A204.1 (cell line): ENCODE measurements around the gene DHX36.

Experiments used
- FAIRE-seq: peaks from 2 replicates; lab custom pipeline; 2012; peaks lifted over from hg19 to GRCh38; lab: Jason Lieb, UNC

DHX36 gene

GRCh38 chr3:154224366-154224765 lies 99.9 kb downstream of the DHX36 start:
- FAIRE-seq: no peak

GRCh38 chr3:154223519-154223918 lies 100.8 kb downstream of the DHX36 start:
- no peak for FAIRE-seq
